Activated CD8-positive, alpha-beta memory T cell treated with anti-CD3 and anti-CD28 coated beads, Interleukin-2, amount 50 U/mL, for 4 hours (primary cell): Measurements from ENCODE around the gene RASL12.
A peak's percentile ranks its signal among the peaks of the same experiment; 100 is the strongest.
"Not testable (repeated sequence)": the region's sequence is repeated elsewhere in the genome, so short reads cannot be mapped to it uniquely, and the experiment has no call there.

Source experiments
- DNase-seq: peaks from one replicate; pipeline ENCODE4 v3.0.0-alpha.2; 2020

RASL12 gene, protein sequence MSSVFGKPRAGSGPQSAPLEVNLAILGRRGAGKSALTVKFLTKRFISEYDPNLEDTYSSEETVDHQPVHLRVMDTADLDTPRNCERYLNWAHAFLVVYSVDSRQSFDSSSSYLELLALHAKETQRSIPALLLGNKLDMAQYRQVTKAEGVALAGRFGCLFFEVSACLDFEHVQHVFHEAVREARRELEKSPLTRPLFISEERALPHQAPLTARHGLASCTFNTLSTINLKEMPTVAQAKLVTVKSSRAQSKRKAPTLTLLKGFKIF

GRCh38 chr15:65067645-65068402 lies at the start of gene RASL12:
Gene RASL12 (minus strand): TSS chr15:65067991. CDS start chr15:65067835, 156 bp downstream.
- no peak for DNase-seq

GRCh38 chr15:65115542-65115941 lies 47.8 kb upstream of the RASL12 start:
- DNase-seq, result no peak

- no peak for DNase-seq
Observed at GRCh38 chr15:65115086-65115485, 47.3 kb upstream of the RASL12 start, which contains the start of gene UBAP1L. Gene UBAP1L (minus strand): TSS chr15:65115200. CDS start chr15:65106215, 8,985 bp downstream.

GRCh38 chr15:65110676-65111292 lies 43.0 kb upstream of the RASL12 start:
- no peak for DNase-seq

- no peak for DNase-seq
Observed at GRCh38 chr15:65106011-65106590, 38.3 kb upstream of the RASL12 start.

DNA sequence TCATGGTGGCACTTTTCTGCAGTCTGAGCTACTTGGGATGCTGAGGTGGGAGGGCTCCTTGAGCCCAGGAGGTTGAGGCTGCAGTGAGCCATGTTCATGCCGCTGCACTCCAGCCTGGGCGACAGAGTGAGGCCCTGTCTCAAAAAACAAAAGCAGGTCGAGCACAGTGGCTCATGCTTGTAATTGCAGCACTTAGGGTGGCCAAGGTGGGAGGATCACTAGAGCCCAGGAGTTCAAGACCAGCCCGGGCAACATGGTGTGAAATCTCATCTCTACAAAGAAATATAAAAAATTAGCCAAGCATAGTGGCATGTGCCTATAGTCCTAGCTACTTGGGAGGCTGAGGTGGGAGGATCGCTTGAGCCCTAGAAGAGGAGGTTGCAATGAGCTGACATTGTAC lies 37.2 kb upstream of the RASL12 start:
- DNase-seq, result no peak

DNA sequence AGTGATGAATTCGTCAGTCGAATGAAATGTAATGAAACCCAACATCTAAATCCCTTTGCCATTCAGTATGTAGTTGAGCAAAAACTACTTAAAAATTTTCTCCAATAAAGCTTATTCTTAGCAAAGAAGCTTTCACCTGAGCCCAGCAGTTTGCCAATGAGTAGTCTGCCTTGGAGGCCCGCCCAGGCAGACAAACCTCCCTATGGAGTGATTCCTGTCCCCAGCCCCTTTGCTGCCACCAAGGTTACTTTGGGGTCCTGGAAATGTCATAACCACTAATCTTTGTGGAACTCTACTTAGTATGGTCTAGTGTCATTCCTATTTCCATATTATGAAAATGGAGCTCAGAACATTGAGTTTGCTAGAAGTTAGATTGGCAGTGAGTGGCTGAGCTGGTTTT lies 35.1 kb upstream of the RASL12 start:
- DNase-seq, result no peak

GRCh38 chr15:65101891-65102708 lies 34.3 kb upstream of the RASL12 start:
- DNase-seq, result no peak

DNA sequence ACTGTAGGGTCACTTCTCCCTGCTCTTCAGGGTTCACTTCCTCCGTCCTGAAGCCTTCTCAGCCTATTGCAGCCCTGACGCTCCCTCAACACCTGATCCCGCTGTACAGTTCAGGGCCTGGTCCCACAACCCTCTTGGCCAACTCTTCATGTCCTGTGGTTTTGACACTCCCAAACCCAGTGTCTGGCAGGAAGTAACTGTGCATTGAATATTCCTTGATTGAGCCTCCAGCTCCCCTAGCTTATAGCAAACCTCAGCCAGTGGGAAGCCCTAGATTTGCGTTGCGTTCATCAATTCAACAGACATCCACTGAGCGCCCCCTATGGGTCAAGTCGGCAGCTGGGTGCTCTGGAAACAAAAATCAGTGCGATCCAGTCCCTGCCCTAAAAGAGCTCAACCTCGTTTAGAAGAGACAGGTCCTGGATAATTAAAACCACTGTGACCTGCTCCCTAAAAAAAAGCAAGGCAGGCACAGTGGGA lies 33.7 kb upstream of the RASL12 start:
- peak; percentile 50 for DNase-seq

DNA sequence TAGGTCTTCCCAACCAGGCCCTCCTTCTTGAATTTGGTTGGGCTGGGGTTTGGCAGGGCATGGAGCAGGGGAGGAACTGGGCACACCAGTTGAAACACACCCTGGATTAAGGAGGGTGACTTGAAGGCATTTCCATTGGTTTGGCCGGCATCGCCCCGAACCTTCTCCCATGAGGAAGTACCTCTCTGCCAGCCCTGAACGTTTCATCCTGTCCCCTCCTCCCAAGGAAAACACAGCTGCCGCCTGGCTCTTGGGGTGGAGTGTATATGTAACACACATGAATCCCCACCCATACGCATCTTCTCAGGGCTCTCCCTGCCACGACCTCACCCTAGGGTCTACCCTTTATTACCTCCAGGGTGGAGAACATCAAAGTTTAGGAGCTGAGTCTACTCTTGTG lies 32.7 kb upstream of the RASL12 start:
- no peak for DNase-seq

- not testable (repeated sequence) for DNase-seq
Observed at GRCh38 chr15:65099801-65100200, 32.0 kb upstream of the RASL12 start.

- DNase-seq, result no peak
Observed at GRCh38 chr15:65099336-65099735, 31.5 kb upstream of the RASL12 start.

DNA sequence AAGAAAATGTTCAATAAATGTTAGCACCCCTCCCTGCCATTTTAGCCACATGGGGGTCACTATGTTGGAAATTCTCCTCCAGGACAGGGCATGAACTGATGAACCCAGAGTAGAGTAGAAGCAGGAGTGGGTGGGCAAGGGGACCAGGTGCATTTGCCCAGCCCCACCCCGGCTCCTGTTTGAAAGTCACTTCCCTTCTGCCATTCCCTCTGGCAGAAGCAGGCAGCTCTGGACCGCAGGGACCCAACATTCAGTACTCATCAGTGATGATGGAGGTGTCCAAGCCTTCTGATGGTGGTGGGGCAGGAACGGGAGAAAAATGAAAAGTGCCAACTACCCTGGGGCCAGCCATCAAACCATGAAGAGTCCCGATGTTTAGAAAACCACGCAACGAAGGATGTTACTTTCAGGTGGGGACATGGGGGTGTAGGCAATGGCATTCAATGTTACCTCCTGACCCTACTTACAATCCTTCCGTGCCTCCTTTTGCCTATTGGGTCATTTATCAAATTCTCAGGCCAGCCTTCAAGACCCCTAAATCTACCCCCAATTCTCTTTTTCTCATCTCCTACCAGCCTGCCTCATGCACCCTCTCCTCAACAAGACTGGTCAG lies 30.0 kb upstream of the RASL12 start:
- no peak for DNase-seq

DNA sequence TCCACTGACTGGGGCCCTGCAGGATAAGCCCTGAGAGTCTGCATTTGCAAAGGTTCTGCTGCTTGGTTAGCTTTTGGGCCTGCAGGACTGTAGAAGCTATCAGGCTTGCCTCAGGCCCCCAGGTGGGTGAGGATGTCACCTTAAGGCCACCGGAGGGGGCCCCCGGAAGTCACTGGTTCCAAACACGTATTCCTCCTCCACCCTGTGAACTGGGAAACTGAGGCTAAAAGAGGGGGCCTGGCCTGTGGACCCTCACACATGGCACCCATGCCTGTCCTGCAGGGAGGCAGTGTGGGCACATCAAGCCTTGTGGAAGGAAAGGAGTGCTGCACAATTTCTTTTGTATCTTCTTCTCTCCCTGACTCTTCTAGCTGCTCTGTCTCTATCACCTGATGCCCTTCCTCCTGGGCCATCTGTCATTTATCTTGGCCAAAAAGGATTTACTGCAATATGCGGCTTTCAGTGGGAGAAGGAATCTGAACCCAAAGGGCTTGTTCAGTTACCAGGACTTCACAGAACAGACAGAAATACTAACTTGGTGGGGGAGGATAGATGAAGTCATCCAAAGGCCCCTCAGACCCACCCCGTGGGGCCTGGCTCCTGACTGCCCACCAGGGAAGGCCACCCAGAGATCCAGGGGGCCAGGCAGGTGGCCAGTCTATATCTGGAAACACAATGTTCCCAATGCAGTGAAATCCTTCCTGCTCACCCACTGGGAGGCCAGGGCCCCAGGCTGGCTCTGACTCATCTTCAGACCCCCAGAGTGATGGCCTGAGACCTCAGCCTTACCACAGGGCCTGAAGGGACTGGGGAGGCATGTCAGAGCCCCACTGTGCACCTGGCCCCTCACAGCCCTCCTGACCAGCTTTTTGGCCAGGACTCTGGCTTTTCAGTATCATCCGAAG lies 28.9 kb upstream of the RASL12 start:
- no peak for DNase-seq

- DNase-seq, result no peak
Observed at GRCh38 chr15:65095747-65096104, 27.9 kb upstream of the RASL12 start.

DNA sequence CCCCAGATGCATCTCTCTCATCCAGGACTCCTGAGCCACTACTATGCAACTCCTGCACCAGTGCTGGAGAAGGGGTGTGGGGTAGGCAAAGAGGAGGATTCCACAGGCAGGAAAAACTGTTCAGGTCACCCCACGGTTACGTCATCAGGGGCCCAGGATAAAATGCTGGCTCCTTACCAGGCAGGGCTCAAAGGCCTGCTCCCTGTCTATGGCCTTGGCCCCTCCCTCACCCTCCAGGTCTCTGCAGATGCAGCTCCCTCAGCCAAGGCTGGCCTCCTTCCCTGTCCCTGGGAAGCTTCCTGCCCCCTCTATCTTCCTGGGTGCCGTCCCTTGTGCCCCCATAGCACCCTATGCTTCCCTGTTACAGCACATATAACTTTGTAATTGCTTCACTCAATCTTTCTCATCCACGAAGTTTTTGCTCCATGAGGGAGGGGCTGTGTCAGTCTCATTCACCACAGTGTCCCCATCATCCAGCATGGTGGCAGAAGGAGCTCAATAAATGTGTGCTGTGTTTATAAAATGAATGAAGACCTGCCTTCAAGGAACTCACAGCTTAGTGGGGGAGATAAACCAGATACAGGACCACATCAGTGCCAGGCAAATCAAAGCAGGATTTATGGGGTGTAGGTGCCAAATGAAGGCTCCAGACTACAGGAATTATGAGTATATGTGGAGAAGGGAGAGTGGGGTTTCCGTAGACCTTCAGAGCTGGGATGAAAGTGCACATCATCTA lies 27.4 kb upstream of the RASL12 start:
- DNase-seq, result no peak

DNA sequence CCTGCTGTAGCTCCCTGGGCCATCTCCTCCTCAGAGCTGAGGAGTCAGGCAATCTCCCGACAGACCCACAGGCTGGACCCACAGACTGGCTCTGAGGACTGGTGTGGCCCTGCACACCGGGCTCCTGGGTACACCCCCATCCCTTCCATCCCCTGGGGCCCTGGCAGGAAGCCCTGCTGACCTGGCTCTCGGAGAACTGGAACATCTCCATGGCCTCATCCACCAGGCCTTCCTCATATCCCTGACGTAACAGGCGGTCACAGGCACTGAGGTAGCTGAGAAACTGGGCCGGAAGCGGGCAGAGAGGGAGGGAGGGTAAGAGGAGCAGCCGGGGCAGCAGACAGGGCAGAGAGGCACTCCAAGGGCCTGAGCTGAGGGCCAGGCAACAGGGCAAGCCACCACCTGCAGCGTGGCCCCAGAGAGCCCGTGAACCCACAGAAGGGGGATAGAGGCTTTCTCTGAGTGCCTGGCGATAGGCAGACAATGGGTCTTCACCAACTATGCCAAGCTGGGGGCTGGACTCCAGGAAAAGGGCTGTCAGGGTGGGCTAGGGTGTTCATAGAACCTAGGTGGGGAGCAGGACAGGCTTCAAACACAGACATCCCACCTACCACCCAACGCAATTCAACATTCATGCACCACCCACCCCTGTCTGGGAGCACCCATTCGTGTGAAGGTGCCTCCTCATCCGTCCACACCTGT lies 26.7 kb upstream of the RASL12 start:
- DNase-seq, result no peak

DNA sequence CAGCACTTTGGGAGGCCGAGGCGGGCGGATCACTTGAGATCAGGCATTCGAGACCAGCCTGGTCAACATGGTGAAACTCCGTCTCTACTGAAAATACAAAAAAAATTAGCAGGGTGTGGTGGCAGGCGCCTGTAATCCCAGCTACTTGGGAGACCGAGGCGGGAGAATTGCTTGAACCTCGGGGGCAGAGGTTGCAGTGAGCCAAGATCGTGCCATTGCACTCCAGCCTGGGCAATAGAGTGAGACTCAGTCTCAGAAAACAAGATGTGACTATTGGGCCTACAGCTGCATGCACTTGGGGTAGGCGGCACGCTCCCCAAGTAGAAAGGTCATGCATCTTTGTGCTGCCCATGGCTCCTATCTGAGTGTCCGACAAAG lies 26.0 kb upstream of the RASL12 start:
- not testable (repeated sequence) for DNase-seq

DNA sequence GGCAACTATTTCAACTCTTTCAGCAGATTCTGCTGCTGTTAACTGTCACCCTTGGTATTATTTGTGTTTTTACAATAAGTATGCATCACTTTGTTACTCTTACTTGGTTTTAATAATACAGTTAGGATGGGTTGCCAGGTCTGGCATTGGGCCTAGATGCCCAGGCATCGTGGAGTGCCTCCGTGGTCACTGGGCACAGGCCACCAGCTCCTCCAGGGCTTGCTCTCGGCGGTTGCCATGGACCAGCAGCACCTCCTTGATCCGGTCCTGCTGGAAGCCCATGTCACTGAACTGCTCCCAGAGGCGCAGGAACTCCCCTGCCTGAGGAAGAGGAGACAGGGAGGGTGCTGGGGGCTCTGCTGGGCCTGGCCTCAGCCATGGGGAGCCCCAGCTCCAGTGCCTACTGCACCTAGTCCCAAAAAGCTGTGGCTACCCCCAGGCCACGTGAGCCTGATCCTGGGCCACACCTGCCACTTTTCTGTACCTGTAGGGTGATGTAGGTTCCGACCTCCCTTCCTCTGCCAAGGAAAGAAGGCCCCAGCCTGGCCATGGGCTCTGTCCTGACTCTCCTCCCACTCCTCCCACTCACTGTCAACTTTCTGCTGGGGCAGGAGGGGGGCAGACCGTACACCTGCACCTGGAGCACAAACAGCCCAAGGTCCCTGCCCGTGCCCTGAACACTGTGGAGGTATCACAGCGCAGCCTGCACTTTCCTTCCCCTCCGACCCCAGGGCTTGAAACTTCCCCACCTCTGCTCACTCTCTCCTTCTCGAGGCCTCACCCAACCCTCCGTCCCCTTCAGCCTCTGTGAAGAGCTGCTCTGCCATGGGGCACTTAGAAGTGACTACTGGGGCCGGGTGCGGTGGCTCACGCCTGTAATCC lies 25.4 kb upstream of the RASL12 start:
- DNase-seq, result no peak
